Mesenchymal stem cell (in vitro differentiated cells and primary cell): ENCODE measurements around the gene MEOX1.
A peak's percentile ranks its signal among the peaks of the same experiment; 100 is the strongest.

Source experiments
- DNase-seq: peaks from one replicate; pipeline ENCODE4 v3.0.0-alpha.2; 2013
- H2AFZ ChIP-seq: one replicate; pipeline ENCODE4 v1.6.1; 2013; ENCODE audit warnings: low read depth, mild to moderate bottlenecking, control low read depth, inconsistent platforms, low read length, moderate library complexity
- H2AK5ac ChIP-seq: 2 replicates; pipeline ENCODE4 v1.6.1; 2013; ENCODE audit warnings: low read length, moderate library complexity, mild to moderate bottlenecking, inconsistent platforms; ENCODE audit not compliant: severe bottlenecking
- H2BK120ac ChIP-seq: one replicate; pipeline ENCODE4 v1.6.1; 2013; ENCODE audit warnings: low read depth, mild to moderate bottlenecking, inconsistent platforms, low read length, moderate library complexity
- H2BK12ac ChIP-seq, 2 experiments: one replicate each; pipeline ENCODE4 v1.6.1; 2013; ENCODE audit warnings: inconsistent platforms in 2 of 2, low read length in 2 of 2, mild to moderate bottlenecking in 2 of 2, moderate library complexity in 2 of 2, control low read depth in 1 of 2
- H2BK15ac ChIP-seq: one replicate; pipeline ENCODE4 v1.6.1; 2013; ENCODE audit warnings: mild to moderate bottlenecking, low read depth, inconsistent platforms; ENCODE audit not compliant: poor library complexity, severe bottlenecking
- H2BK5ac ChIP-seq: 2 replicates; pipeline ENCODE4 v1.6.1; 2013; ENCODE audit warnings: low read depth, mild to moderate bottlenecking, low read length, control low read depth, inconsistent platforms; ENCODE audit not compliant: poor library complexity, severe bottlenecking
- H3K14ac ChIP-seq, 2 experiments: one replicate each; pipeline ENCODE4 v1.6.1; 2013; ENCODE audit warnings: inconsistent platforms in 2 of 2, low read length in 2 of 2, control low read depth in 1 of 2, mild to moderate bottlenecking in 1 of 2, moderate library complexity in 1 of 2
- H3K18ac ChIP-seq, 2 experiments: one replicate each; pipeline ENCODE4 v1.6.1; 2013; ENCODE audit warnings: inconsistent platforms in 2 of 2, low read length in 2 of 2, control low read depth in 1 of 2, low read depth in 1 of 2, mild to moderate bottlenecking in 1 of 2
- H3K23ac ChIP-seq, 2 experiments: one replicate each; pipeline ENCODE4 v1.6.1; 2013; ENCODE audit warnings: inconsistent platforms in 2 of 2, low read length in 2 of 2, mild to moderate bottlenecking in 2 of 2, moderate library complexity in 2 of 2, control low read depth in 1 of 2
- H3K27ac ChIP-seq: 2 replicates; pipeline ENCODE4 v1.5.1; 2013; ENCODE audit warnings: mild to moderate bottlenecking, moderate library complexity, low read length, control low read depth, inconsistent platforms; ENCODE audit not compliant: poor library complexity, severe bottlenecking
- H3K27me3 ChIP-seq, 2 experiments: 2 replicates each; pipeline versions ENCODE4 v1.6.1 to v1.7.0; 2013; ENCODE audit warnings: low read length in 2 of 2, mild to moderate bottlenecking in 2 of 2, moderate library complexity in 2 of 2, control low read depth in 1 of 2, inconsistent platforms in 1 of 2; ENCODE audit not compliant: control insufficient read depth in 1 of 2, insufficient read depth in 1 of 2
- H3K36me3 ChIP-seq, 2 experiments: 2 replicates each; pipeline versions ENCODE4 v1.6.1 to v1.7.0; 2013; ENCODE audit warnings: low read length in 2 of 2, control low read depth in 1 of 2, inconsistent platforms in 1 of 2, low read depth in 1 of 2, mild to moderate bottlenecking in 1 of 2; ENCODE audit not compliant: insufficient read depth in 2 of 2, control insufficient read depth in 1 of 2
- H3K4ac ChIP-seq, 2 experiments: one replicate each; pipeline ENCODE4 v1.6.1; 2013; ENCODE audit warnings: inconsistent platforms in 2 of 2, low read length in 2 of 2, mild to moderate bottlenecking in 2 of 2, moderate library complexity in 2 of 2, control low read depth in 1 of 2, low read depth in 1 of 2
- H3K4me1 ChIP-seq: 2 replicates; pipeline ENCODE4 v1.6.1; 2013; ENCODE audit warnings: low read depth, low read length, control low read depth; ENCODE audit not compliant: control insufficient read depth, insufficient read depth
- H3K4me2 ChIP-seq: 2 replicates; pipeline ENCODE4 v1.6.1; 2013; ENCODE audit warnings: low read length, mild to moderate bottlenecking, inconsistent platforms; ENCODE audit not compliant: poor library complexity, severe bottlenecking
- H3K4me3 ChIP-seq, 2 experiments: 2 replicates each; pipeline versions ENCODE4 v1.5.1 to v1.7.0; 2013; ENCODE audit warnings: low read length in 2 of 2, mild to moderate bottlenecking in 2 of 2, control low read depth in 1 of 2, low read depth in 1 of 2; ENCODE audit not compliant: insufficient read depth in 1 of 2
- H3K79me1 ChIP-seq: replicated peaks from 2 replicates; pipeline ENCODE4 v1.6.1; 2013; ENCODE audit warnings: mild to moderate bottlenecking, control low read depth, low read length, inconsistent platforms; ENCODE audit not compliant: poor library complexity, severe bottlenecking
- H3K9ac ChIP-seq: 2 replicates; pipeline ENCODE4 v1.7.0; 2013; ENCODE audit warnings: mild to moderate bottlenecking, low read length, moderate library complexity
- H3K9me3 ChIP-seq: 2 replicates; pipeline ENCODE4 v1.7.0; 2013; ENCODE audit warnings: mild to moderate bottlenecking, low read length; ENCODE audit not compliant: control insufficient read depth
- H4K8ac ChIP-seq: one replicate; pipeline ENCODE4 v1.6.1; 2013; ENCODE audit warnings: inconsistent platforms, mild to moderate bottlenecking, low read length, moderate library complexity
- H4K91ac ChIP-seq: one replicate; pipeline ENCODE4 v1.6.1; 2013; ENCODE audit warnings: mild to moderate bottlenecking, low read length, inconsistent platforms
- WGBS: methylation state at CpG from one replicate; pipeline ENCODE4 v1.1.7; 2013; ENCODE audit warnings: mixed read lengths; 5-methylcytosine and 5-hydroxymethylcytosine counted together

Gene MEOX1

DNA sequence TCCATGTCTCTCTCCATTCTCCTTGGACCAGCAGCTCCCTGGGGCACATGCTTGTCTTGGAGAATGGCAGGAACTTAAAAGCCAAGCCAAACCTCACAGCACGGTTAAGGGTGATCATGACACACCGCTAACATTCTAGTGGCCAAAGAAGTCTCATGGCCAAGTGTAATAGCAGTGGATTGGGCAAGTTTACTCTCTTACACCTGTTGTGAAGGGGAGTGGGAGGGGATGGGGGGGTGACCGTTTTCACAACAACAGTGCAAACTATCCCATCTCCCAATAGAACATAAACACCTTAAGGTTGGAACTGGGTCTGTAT lies 37.7 kb upstream of the MEOX1 start:
- no peak for DNase-seq
- H2BK5ac ChIP-seq, result no peak overlapping the region
- 86% methylated on average over 2 of the region's 3 CpGs for WGBS

DNA sequence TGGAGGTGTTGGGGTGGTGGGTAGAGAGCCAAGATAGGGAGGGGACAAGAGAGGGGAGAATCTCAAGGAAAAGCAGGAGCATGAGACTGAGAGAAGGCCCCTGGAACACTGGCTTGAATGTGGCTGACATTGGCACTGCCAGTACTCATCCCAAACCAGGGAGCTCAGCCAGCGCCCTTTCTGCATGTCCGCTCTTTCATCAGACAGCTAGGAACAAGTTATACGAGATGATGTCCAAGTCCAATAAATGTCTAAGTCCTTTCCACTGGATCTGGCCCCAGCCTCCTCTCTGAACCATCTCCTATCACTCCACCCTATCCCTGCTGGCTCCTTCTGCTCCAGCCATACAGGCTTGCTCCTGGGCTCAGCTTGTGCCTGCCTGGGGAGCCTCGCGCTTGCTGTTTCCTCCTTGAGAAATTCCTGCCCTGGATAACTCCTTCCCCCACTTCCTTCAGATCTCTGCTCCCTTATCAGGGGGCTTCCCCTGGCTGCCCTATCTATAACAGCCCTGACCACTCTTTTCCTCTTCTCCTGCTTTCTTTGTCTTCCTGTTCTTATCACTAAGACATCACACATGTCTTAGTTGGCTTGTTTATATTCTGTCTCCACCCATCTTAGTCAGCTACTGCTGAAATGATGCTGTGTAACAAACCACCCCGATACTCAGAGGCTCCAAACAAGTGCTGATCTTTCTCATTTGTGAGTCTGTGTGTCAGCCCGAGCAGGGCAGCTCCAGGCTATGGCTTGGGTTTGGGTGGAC lies 37.1 kb upstream of the MEOX1 start:
- H4K8ac ChIP-seq, result no peak overlapping the region
- H3K36me3 ChIP-seq, result no peaks in the 10 kb centered on the region
- no peak overlapping the region for H3K27ac ChIP-seq
- H2BK5ac ChIP-seq, result no peak overlapping the region
- peaks cover 9% of the 10 kb centered on the region for H3K4me1 ChIP-seq
- no peak overlapping the region for H3K4ac ChIP-seq
- no peak overlapping the region for H2AFZ ChIP-seq
- H3K9ac ChIP-seq, result no peak overlapping the region
- no peaks in the 10 kb centered on the region for H3K79me1 ChIP-seq
- peak overlapping the region in 1 of 2 experiments; percentile 33 for H2BK12ac ChIP-seq
- H3K18ac ChIP-seq, result no peak overlapping the region
- no peak for DNase-seq
- H3K4me3 ChIP-seq, result no peak overlapping the region
- H3K23ac ChIP-seq, result no peak overlapping the region
- H4K91ac ChIP-seq, result no peak overlapping the region
- peaks cover 20 to 22% of the 10 kb centered on the region in 2 experiments for H3K27me3 ChIP-seq
- H2BK120ac ChIP-seq, result no peak overlapping the region
- no peak overlapping the region for H3K4me2 ChIP-seq
- H3K14ac ChIP-seq, result no peak overlapping the region
- no peak overlapping the region for H2AK5ac ChIP-seq
- H3K9me3 ChIP-seq, result peaks cover 8% of the 10 kb centered on the region
- H2BK15ac ChIP-seq, result peak overlapping the region; percentile 13
- 79% methylated on average over 7 of the region's 7 CpGs for WGBS

More for the DNA sequence above, 37.7 kb upstream of the MEOX1 start:
- Histone ChIP-seq H3K18ac (no peak overlapping the region), H3K36me3 (no peaks in the 10 kb centered on the region), H3K23ac (no peak overlapping the region), H3K14ac (no peak overlapping the region), H2BK15ac (no peak overlapping the region), H4K8ac (no peak overlapping the region), H3K27me3 (peaks cover 20 to 22% of the 10 kb centered on the region in 2 experiments), H2BK120ac (no peak overlapping the region), H3K4me1 (peaks cover 9% of the 10 kb centered on the region), H4K91ac (no peak overlapping the region), H3K4me2 (no peak overlapping the region), H3K4me3 (no peak overlapping the region), H2AK5ac (no peak overlapping the region), H2AFZ (no peak overlapping the region), H3K9ac (no peak overlapping the region), H2BK12ac (no peak overlapping the region), H3K79me1 (no peaks in the 10 kb centered on the region), H3K9me3 (peaks cover 8% of the 10 kb centered on the region), H3K4ac (no peak overlapping the region), H3K27ac (no peak overlapping the region)

DNA sequence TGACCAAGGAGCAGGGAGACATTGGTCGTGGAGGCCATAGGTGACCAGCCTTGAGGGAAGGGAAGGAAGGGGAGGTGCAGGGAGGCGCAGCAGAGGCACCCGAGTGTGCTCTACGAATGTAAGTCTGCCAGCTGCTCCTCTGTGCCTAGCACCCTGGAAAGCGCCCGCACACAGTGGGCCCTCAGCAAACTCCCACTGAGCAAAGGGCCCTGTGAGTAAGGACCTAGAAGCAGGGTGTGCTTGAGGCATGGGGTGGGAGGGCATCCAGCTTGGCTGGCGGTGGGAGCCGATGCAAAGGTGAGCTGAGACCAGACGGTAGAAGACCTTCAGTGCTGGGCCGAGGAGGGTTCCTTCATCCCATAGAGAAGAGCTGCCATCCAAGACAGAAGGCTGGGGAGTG lies 36.2 kb upstream of the MEOX1 start:
- no peak overlapping the region for H3K4me3 ChIP-seq
- H3K18ac ChIP-seq, result no peak overlapping the region
- H3K27me3 ChIP-seq, result peaks cover 22 to 23% of the 10 kb centered on the region in 2 experiments

DNA sequence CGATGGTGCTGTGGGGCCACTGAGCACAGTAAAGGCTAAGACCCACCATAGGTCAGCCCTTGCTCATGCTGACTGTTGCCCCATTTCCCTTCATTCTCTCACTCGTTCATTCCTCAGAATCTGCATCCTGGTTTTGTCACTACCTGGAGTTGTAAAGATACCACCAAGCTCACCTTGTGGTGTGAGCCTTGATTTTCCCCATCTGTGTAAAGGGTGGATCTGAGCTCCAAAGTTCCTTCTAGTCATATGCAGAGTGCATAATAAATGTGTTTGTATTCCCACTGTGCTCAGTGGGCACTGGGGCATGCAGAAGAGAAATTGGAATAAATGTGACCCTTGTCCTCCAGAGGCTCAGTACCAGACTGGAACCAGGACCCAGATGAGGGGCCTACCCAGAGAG lies 35.2 kb upstream of the MEOX1 start:
- Histone ChIP-seq H3K4me3 (no peak overlapping the region), H3K18ac (no peak overlapping the region), H3K27me3 (peaks cover 23 to 25% of the 10 kb centered on the region in 2 experiments), H2BK15ac (no peak overlapping the region), H3K4me1 (peaks cover 9% of the 10 kb centered on the region), H3K9me3 (peaks cover 5% of the 10 kb centered on the region), H3K9ac (no peak overlapping the region), H3K36me3 (no peaks in the 10 kb centered on the region), H2BK12ac (no peak overlapping the region), H3K4ac (no peak overlapping the region), H3K79me1 (no peaks in the 10 kb centered on the region), H3K27ac (no peak overlapping the region), H2BK120ac (no peak overlapping the region), H2AK5ac (no peak overlapping the region), H3K23ac (no peak overlapping the region), H2BK5ac (no peak overlapping the region), H2AFZ (no peak overlapping the region), H4K8ac (no peak overlapping the region), H3K4me2 (no peak overlapping the region), H3K14ac (no peak overlapping the region), H4K91ac (no peak overlapping the region)
- WGBS, result 78% methylated on average over 2 of the region's 2 CpGs
- DNase-seq, result no peak

More for the DNA sequence above, 36.2 kb upstream of the MEOX1 start:
- WGBS, result 96% methylated on average over 10 of the region's 10 CpGs
- no peak overlapping the region for H3K4ac ChIP-seq
- H3K36me3 ChIP-seq, result no peaks in the 10 kb centered on the region
- H4K8ac ChIP-seq, result no peak overlapping the region
- H2BK15ac ChIP-seq, result no peak overlapping the region
- H2AFZ ChIP-seq, result no peak overlapping the region
- peaks cover 9% of the 10 kb centered on the region for H3K4me1 ChIP-seq
- DNase-seq, result no peak
- H3K9me3 ChIP-seq, result peaks cover 8% of the 10 kb centered on the region
- no peak overlapping the region for H2BK12ac ChIP-seq
- no peak overlapping the region for H2BK5ac ChIP-seq
- H3K27ac ChIP-seq, result no peak overlapping the region
- H2BK120ac ChIP-seq, result no peak overlapping the region
- H4K91ac ChIP-seq, result no peak overlapping the region
- no peak overlapping the region for H3K4me2 ChIP-seq
- no peaks in the 10 kb centered on the region for H3K79me1 ChIP-seq
- no peak overlapping the region for H2AK5ac ChIP-seq
- H3K23ac ChIP-seq, result no peak overlapping the region
- no peak overlapping the region for H3K9ac ChIP-seq
- no peak overlapping the region for H3K14ac ChIP-seq
